ENCODE results near the gene CRELD1.

DNA sequence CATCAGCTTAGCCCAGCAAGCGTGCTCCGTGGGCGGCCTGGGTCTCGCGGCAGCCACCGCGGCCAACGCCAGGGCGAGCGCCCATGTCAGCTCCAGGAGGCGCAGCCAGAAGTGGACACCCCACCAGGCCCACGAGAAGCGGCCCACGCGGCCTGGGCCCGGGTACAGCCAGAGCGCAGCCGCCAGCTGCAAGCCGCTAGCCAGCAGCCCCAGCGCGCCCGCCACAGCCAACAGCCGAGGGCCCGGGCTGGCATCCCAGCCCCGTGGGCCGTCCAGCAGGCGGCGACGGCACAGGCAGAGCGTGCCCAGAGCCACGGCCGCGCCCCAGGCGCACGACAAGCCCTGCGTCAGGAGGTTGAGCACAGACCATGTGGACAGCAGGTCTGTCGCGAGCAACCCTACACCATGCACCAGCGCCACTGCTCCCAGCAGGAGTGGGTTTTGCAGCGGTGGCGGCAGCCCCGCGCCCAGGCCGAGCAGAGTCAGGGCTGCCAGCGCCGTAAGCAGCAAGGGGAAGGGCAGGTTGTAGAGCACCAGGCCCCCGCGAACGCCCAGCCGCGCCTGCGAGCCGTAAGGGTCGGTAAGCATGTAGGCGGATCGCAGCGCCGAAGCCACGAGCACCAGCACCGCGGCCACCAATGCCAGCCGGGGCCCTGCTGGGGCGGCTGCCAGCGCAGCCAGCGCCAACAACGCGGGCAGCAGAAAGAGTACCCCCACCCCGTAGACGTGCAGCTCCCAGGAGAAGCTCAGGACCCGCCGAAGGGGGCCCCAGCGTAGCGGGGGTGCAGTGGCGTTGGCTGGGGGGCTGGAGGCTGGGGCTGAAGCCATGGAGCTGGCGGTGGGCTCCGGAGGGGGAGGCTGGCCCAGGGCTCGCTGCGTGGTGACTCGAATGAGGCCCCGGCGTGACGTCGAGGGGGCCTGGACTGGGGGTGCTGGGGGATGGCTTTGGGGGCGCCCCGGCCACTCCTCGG is 13.7 kb downstream of the CRELD1 start:
- TF ChIP-seq, protein P1, sequence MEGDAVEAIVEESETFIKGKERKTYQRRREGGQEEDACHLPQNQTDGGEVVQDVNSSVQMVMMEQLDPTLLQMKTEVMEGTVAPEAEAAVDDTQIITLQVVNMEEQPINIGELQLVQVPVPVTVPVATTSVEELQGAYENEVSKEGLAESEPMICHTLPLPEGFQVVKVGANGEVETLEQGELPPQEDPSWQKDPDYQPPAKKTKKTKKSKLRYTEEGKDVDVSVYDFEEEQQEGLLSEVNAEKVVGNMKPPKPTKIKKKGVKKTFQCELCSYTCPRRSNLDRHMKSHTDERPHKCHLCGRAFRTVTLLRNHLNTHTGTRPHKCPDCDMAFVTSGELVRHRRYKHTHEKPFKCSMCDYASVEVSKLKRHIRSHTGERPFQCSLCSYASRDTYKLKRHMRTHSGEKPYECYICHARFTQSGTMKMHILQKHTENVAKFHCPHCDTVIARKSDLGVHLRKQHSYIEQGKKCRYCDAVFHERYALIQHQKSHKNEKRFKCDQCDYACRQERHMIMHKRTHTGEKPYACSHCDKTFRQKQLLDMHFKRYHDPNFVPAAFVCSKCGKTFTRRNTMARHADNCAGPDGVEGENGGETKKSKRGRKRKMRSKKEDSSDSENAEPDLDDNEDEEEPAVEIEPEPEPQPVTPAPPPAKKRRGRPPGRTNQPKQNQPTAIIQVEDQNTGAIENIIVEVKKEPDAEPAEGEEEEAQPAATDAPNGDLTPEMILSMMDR (IDR thresholded peaks at IDR 0.05 in 8 of 11, conservative IDR thresholded peaks at IDR 0.05 in 3 of 11) = peak in 8 of 11 experiments; percentile 20 to 79 (median 33)
- TF ChIP-seq POLR2A (IDR thresholded peaks at IDR 0.05) = no peak
